Medulla oblongata (tissue), 1 donor: ENCODE measurements around the gene KLRF1.
A peak's percentile ranks its signal among the peaks of the same experiment; 100 is the strongest.

Experiments used
- DNase-seq: peaks from one replicate; pipeline ENCODE4 v3.0.0-alpha.2; 2015; ENCODE audit errors: extremely low spot score

KLRF1 gene

DNA sequence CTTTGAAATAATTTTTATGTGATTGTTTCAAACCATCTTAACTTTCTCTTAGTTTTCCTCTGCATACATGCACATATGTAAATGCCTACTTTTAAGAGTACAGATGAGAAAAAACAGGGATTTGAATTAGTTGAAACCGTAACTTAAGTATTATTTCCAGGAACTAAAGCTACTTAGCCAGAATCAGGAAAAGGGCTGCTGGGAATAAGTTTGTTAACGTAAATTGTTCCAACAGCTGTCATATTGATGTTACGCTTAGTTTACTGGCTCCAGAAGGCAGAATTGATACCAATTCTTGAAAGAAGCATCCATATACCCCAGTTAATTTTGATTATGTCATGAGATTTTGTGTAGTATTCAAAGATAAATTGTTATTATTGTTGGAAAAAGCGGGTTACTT lies 17.9 kb upstream of the KLRF1 start:
- no peak for DNase-seq

DNA sequence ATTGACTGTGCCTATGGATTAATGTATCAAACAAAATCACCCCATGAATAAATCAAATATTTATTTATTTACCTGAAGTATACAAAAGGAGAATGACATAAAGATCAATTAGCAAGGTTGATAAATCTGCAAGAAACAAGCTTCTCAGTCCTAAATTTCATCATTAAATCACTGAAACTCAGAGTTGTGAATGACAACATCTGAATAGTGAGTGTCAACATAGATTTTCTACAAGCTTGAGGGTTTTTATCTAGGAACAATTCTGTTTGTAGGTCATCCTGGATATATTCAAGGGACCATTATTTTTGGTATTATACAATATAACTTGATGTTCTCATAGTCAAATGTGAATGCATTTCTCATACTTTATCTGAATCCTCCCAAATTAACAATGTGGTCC lies 17.4 kb upstream of the KLRF1 start:
- no peak for DNase-seq

DNA sequence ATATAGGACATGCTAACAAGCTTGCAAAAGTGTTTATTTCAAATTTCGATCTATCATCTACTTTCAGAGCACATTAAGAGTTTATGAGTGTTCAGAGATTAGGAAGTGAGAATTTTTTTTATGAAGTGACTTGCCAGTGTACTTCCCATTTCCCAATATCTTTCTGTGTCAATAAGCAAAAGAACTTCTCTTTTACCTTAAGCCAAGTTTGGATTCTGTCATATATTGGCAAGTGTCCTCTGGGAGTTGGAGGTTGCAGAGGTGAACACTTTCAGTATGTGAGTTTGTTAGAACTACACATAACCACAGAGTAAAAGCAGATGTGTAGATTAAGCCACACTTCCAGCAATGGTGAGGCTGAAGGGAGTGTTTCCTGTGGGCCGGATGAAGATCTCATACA lies 16.6 kb upstream of the KLRF1 start:
- DNase-seq, result peak; percentile 12

DNA sequence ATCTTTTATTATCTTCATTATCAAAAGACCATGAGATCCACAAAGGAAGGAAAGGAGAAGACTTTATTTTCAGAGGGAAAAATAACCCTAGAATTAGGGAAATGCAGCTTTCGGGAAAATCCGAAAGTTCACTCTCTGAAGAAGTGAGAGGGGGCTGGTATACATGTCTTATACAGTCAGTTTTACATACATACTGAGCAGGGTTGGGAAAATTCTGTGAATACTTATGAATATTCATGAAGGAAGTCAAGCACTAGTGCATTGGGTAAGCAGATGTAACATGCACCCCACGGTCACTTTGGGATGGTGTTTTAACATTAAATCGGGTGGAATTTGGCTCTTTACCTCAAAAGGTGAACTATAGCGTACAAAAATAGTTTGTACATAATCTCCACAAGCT lies 15.7 kb upstream of the KLRF1 start:
- no peak for DNase-seq

DNA sequence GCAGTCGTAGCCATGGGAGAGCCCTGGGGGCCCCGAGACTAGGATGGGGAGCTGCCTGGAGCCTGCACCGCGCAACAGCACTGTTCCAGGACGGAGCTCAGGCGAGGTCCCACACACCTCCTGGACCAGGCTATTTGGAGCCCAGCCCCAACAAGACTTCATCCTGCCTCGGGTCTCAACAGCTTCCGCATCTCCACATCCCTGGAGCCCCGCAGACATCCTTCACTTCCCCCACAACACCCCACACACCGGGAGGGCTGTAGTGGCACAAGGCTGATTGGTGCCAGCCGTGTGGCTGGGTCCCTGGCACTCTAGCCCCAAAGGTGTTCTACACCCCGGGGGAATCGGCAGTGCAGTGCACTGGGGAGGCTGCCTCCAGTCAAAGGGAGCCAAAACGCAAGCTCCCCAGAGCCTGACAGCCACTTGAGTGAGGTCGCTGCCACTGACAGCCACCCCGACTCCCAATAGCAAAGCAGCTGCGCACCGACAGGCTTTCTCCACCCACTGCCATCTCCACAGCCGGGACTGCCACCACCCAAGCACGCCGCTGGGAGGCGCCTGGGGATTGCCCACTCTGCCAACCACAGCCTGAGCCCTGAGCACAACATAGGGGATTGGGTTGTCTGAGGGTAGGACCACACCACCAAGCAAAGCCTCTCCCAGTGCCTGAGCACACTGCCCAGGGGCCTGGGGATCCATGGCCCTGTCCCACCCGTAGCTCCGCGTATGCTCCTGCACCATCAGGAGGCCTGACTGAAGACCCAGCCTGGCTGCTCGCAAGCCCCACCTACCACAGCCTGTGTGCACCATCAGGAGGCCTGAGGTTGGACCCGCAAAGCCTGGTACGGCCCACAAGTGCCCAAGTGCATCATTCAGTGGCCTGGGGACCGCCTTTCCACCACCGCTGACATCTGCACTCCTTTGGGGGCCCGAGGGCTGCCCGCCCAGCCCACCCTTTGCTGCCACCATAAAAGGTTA lies 13.2 kb upstream of the KLRF1 start:
- DNase-seq, result peak; percentile 37

DNA sequence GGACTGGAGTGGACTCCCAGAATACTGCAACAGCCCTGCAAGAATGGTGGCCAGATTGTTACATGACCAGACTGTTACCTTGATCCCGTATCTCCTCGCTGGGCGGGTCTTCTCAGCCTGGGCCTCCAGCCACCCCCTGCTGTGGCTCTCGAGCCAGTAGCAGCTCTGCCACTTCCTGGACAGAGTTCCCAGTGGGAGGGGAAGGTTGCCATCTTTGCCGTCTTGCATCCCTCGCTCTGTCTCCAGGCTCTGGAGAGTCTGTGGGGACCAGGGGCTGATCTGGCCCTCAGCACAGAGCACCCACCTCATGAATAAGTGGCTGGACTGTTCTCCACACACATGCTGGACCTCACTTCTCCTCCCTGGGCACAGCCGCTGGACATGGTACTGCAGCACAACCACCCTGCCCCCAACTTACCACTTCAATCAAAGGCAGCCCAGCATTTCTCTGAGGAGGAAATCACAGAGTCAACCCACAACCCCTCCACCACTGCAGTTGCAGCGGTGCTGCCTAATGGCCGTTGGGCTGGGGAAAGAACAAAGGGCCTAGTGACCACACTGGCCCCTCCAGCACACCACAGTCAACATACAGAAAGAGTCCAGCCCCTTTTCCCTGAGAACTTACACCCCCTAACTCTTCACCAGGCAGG lies 6.9 kb upstream of the KLRF1 start:
- DNase-seq, result no peak

DNA sequence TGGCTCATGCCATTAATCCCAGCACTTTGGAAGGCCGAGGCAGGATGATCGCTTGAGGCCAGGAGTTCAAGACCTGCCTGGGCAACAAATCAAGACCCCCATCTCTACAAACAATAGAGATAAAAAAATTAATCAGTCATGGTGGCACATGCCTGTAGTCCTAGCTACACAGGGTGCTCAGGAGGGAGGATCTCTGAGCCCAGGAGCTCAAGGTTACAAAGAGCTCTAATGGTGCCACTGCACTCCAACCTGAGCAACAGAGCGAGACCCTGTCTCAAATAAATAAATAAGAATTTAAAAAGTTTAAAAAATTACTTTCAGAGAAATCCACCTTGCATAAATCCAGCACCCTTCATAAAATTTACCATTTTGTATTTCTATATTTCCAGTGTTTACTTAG lies 2.2 kb downstream of the KLRF1 start:
- no peak for DNase-seq

DNA sequence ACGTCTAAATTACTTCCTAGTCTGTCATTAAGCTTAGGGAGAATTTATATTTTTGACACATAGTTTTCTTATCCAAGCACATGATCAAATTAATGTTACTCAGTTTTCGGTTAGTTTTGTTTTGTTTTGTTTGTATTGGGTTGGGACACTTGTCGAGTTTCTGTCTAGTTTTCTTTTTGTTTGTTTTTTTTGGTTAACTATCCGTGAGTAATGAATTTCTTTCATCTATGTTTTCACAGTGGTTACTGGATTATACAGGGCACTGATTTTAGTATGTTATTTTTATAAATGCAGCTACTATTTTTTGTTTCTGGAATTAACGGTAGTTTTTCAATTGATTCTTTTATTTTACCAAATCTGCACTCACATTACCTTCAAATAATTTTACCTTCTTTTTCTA lies 2.7 kb downstream of the KLRF1 start:
- DNase-seq, result no peak

DNA sequence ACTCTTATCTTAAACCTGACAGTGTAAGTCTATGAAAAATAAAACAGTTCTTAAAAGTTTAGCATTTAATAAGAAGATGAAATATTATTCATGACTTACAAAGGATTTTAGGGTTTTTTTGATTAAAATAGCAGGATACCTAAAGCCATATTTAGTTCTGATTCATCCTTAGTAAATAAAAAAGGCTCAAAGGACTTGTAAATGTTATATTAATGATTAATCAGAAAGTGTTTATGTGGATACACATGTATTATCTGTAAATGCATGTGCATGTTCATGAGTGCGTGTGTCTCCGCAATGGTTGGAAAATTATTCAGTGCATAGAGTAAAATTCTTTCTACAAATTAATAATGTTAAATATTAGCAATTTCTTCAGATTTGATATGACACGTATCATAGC lies 4.4 kb downstream of the KLRF1 start:
- DNase-seq, result no peak

DNA sequence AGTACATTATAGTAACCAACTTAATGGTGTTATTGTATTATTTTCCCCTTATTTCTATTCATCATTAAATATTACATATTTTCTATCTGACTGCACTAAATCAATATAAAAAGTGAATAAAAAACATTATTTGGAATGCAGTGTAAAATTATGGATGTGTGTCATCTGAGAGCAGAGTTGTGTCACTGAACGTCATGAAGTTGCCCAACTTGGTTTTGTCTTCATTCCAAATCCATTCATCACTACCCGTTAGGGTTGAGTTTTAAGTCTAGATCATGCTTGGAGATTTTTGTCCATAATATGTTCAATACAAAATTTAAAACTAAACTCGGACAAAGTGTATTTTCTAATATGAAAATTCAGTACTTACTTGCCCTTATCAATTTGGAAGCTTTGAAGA lies 16.1 kb downstream of the KLRF1 start:
- no peak for DNase-seq

DNA sequence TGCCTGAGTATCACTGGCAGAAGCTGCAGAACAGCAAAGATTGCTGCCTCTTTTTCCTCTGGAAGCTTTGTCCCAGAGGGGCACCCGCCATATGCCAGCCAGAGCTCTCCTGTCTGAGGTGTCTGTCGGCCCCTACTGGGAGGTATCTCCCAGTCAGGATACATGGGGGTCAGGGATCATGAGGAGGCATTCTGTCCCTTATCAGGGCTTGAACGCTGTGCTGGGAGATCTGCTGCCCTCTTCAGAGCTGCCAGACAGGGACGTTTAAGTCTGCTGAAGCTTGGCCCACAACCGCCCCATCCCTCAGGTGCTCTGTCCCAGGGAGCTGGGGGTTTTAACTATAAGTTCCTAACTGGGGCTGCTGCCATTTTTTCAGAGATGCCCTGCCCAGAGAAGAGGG lies 21.6 kb downstream of the KLRF1 start:
- no peak for DNase-seq

DNA sequence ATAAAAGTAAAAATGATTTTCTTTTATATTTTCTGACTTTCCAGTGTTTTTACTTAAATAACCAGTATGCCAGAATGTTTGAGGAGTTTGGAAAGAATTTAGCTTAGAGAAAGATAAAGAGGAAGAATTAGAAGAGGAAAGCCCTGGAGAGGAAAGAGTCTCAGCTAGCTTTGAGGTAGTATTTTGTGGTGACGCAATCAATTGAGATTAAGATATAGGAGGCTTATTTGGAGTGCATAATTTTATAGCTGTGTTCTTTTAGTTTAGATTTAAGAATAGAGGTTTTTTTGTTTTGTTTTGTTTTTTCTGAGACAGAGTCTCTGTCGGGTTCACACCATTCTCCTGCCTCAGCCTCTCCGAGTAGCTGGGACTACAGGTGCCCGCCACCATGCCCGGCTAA lies 23.8 kb downstream of the KLRF1 start:
- DNase-seq, result no peak

DNA sequence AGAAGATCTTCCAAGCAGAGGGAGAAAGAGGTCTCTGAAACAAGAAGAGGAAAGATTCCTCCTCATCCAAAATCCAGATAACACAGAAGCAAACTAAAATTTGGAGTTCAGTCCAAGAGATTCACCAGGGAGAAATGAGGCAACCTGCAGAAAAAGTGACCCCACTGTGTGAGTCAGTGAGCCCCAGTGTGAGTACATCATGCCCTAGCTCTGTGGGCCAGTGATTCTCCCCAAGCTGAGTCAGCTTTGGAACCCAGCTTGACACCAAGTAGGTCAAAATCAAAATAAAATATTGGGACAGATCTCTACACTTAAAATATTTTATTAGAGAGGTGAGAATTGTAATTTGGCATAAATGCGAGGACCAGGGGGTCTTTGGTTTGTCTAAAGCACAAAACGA lies 24.6 kb downstream of the KLRF1 start:
- no peak for DNase-seq

DNA sequence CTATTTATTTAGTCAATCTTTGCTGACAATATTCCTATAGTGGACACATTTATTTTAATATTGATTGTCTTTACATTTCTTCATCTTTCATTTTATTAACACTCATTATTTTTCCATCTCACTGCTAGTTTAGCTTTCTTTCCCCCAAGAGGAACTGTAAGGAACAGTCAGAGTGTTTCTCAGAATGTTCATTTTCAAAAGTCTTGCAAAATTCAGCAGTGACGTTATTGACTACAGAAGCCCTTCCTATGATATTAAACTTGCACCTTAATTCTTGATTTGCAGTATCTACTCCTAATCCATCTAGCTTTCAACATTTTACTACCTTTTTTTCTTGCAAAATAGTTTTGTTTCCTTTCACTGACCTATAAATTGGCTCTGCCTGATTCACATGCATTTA lies 28.9 kb downstream of the KLRF1 start:
- DNase-seq, result no peak

DNA sequence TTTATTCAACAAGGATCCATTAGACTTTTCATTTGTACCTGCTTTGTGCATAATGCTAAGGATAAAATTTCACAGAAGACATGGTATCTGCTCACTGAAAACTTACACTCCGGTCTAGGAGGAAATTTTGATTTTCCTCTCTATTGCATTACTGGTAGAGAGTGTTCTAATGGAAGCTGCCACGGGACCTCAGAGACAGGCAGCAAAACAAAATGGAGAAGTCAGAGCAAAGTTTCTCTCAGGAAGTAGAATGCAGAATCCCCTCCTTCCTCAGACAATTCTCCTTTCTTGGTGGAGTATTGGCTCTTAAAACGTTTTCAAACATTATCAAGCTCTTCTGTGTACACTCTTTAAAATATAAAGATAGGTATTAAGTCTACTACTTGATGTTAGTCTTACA lies 29.6 kb downstream of the KLRF1 start:
- DNase-seq, result peak; percentile 19

DNA sequence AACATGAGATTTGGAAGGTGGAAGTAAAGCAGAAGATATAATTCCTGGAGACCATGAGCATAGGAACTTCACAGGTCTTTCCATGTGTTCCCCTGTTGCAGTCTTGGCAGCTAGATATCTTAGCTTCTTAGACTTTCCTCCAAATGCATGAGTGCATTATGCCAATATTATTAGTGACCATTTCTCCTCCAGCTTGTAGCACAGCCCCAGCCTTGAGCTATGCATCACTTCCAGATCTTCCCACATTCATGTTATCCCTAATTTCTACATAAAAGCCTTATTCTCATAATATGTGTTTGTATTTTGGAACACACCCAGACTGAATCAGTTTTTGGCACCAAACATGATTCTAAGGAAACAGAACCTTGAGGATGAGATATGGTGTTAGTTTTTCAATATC lies 30.9 kb downstream of the KLRF1 start:
- no peak for DNase-seq

DNA sequence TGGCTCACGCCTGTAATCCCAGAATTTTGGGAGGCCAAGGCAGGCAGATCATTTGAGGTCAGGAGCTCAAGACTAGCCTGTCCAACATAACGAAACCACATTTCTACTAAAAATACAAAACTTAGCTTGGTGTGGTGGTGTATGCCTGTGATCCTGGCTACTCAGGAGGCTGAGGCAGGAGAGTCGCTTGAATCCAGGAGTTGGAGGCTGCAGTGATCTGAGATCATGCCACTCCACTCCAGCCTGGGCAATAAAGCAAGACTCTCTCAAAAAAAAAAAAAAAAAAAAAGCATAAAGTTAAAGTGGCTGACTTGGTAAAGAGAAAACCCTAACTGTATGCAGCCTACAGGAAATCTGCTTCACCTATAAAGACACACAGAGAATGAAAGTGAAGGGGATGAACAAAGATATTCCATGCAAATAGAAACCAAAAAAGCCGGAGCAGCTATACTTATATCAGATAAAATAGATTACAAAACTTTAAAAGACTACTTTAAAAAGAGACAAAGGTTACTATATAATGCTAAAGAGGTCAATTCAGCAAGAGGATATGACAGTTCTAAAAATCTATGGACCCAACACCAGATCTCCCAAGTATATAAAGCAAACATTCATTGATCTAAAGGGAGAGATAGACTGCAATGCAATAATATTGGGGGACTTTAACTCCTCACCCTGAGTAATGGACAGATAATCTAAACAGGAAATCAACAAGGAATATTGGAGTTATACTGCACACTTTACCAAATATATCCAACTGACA lies 37.8 kb downstream of the KLRF1 start:
- peak; percentile 13 for DNase-seq

DNA sequence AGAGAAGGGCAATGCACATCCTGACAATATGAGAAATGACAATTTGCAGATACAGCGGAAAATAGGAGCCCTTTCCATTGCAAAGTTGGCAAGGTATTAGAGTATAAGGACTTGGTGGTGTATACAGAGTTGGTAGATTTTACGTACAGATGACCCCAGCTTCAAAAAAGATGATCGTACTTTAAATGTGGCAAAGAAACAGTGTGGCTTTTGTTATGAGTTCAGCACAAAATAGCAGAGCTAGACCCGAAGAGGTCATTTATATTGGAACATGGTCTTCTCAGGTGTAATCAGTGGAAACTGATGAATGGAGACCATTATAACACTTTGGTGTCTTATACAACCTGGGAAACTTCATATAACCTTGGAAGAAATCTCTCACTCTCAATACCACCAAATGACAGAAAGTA lies 39.6 kb downstream of the KLRF1 start:
- peak; percentile 33 for DNase-seq

DNA sequence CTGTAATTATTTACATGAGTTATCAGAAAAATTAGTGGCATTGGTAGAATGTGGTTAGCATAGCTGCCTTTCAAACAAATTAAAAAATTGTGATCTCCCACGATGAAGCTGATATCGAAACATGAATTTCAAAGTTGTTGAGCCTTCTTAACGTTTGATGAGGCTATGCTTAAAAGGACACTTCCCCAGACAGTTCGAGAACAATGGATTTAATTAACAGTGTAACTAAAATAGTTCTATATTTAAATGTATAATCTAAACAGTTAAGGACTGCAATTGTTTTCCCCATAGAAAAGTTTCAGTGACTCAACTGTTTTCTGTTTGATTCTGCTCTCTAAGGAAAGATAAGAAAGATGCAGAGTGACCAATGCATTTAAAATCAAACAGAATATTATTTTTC lies 40.2 kb downstream of the KLRF1 start:
- peak; percentile 24 for DNase-seq

DNA sequence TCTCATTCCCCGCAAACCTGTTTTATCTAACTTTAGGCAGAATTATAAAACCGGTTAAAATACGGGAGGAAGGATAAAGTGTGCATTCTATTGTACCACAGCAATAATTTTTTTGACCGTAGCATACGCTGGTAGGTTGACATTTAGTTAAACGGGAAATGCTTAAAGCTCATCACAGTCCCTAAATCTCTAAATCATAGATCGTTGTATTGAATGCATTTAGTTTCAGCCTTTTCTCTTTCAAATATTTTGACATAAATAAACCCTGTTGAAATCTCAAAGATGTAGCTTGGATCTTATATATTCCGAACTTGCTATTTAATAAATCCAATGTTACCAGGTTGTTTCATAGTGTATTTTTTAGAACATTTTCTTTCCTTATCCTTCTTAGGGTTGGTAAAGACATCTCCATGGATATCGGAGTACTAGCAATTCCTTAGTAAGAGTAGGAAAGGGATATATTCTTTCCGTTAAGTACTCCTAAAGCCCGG lies 41.1 kb downstream of the KLRF1 start:
- peak; percentile 26 for DNase-seq

DNA sequence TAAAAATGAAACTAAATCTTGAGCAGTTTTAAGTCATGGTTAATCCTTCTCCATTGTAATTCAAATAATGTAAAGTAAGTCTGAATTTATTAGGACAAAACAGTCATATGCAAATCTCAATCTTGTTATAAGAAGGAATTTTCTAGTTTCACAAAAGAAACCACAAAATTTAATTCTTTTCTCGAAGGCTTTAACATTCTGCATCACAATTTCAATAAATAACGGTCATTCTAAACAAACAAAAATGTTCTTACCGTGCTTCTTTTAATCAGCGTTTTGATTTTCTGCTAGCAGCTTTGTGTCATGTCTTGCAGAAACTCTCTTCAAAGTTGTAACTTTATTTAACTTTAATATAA lies 41.6 kb downstream of the KLRF1 start:
- peak; percentile 9 for DNase-seq
